H9 (cell line): ENCODE measurements around the gene OR52W1. TPM values are rescaled to one million over a fixed set of nuclear protein-coding genes. Genes with fewer than 3 reads are reported as not detected.

Source experiments
- DNase-seq: peaks from one replicate; pipeline ENCODE4 v3.0.0-alpha.2; 2017
- H2AFZ ChIP-seq: one replicate; pipeline ENCODE4 v1.6.1; 2013; ENCODE audit warnings: mild to moderate bottlenecking, low read length, control low read depth, moderate library complexity
- H2AK5ac ChIP-seq: 2 replicates; pipeline ENCODE4 v1.6.1; 2013; ENCODE audit warnings: low read length, control low read depth, mixed read lengths; ENCODE audit not compliant: insufficient read length
- H2BK120ac ChIP-seq: one replicate; pipeline ENCODE4 v1.6.1; 2013; ENCODE audit warnings: low read depth, mild to moderate bottlenecking, low read length, control low read depth, inconsistent platforms; ENCODE audit not compliant: poor library complexity, severe bottlenecking
- H2BK12ac ChIP-seq: 2 replicates; pipeline ENCODE4 v1.6.1; 2013; ENCODE audit warnings: low read length, control low read depth, mixed read lengths, low read depth; ENCODE audit not compliant: insufficient read length
- H2BK15ac ChIP-seq: 2 replicates; pipeline ENCODE4 v1.6.1; 2013; ENCODE audit warnings: low read depth, low read length, control low read depth
- H2BK20ac ChIP-seq: one replicate; pipeline ENCODE4 v1.6.1; 2013; ENCODE audit warnings: low read depth, mild to moderate bottlenecking, low read length, control low read depth, inconsistent platforms; ENCODE audit not compliant: poor library complexity, severe bottlenecking
- H2BK5ac ChIP-seq: 2 replicates; pipeline ENCODE4 v1.6.1; 2013; ENCODE audit warnings: low read length, control low read depth, mixed read lengths; ENCODE audit not compliant: insufficient read length
- H3K14ac ChIP-seq: 2 replicates; pipeline ENCODE4 v1.6.1; 2013; ENCODE audit warnings: low read length, control low read depth; ENCODE audit not compliant: insufficient read depth
- H3K18ac ChIP-seq: 2 replicates; pipeline ENCODE4 v1.6.1; 2013; ENCODE audit warnings: low read depth, mild to moderate bottlenecking, mixed read lengths, low read length, control low read depth; ENCODE audit not compliant: insufficient read length
- H3K23ac ChIP-seq: 2 replicates; pipeline ENCODE4 v1.6.1; 2013; ENCODE audit warnings: low read length, control low read depth, mixed read lengths, low read depth; ENCODE audit not compliant: insufficient read length
- H3K23me2 ChIP-seq: 2 replicates; pipeline ENCODE4 v1.6.1; 2013; ENCODE audit warnings: low read depth, mild to moderate bottlenecking, mixed read lengths, low read length, control low read depth; ENCODE audit not compliant: insufficient read length, poor library complexity, severe bottlenecking
- H3K27ac ChIP-seq: 2 replicates; pipeline ENCODE4 v1.5.1; 2013; ENCODE audit warnings: low read length, control low read depth, mixed read lengths, low read depth; ENCODE audit not compliant: insufficient read length
- H3K27me3 ChIP-seq: 2 replicates; pipeline ENCODE4 v1.6.1; 2013; ENCODE audit warnings: low read length, control low read depth, inconsistent platforms; ENCODE audit not compliant: insufficient read depth
- H3K4ac ChIP-seq: 2 replicates; pipeline ENCODE4 v1.6.1; 2013; ENCODE audit warnings: low read depth, mild to moderate bottlenecking, control low read depth, inconsistent platforms, low read length, moderate library complexity
- H3K4me1 ChIP-seq: 2 replicates; pipeline ENCODE4 v1.6.1; 2013; ENCODE audit warnings: low read length, control low read depth, inconsistent platforms; ENCODE audit not compliant: insufficient read depth
- H3K4me2 ChIP-seq: 2 replicates; pipeline ENCODE4 v1.6.1; 2013; ENCODE audit warnings: low read length, control low read depth, mixed read lengths; ENCODE audit not compliant: insufficient read length, insufficient read depth
- H3K56ac ChIP-seq: 2 replicates; pipeline ENCODE4 v1.6.1; 2013; ENCODE audit warnings: low read depth, mild to moderate bottlenecking, mixed read lengths, low read length, control low read depth; ENCODE audit not compliant: insufficient read length
- H3K79me1 ChIP-seq: 2 replicates; pipeline ENCODE4 v1.6.1; 2013; ENCODE audit warnings: low read depth, mild to moderate bottlenecking, moderate library complexity, low read length, control low read depth, inconsistent platforms; ENCODE audit not compliant: insufficient read depth, poor library complexity, severe bottlenecking
- H3K79me2 ChIP-seq: 2 replicates; pipeline ENCODE4 v1.6.1; 2013; ENCODE audit warnings: low read length, control low read depth, inconsistent platforms; ENCODE audit not compliant: insufficient read depth
- H3K9ac ChIP-seq: 2 replicates; pipeline ENCODE4 v1.6.1; 2013; ENCODE audit warnings: low read length, control low read depth, mixed read lengths; ENCODE audit not compliant: insufficient read length; ENCODE audit errors: extremely low read depth
- H3K9me3 ChIP-seq: one replicate; pipeline ENCODE4 v1.6.1; 2013; ENCODE audit warnings: low read depth, low read length, inconsistent platforms; ENCODE audit not compliant: control insufficient read depth
- H3T11ph ChIP-seq: one replicate; pipeline ENCODE4 v1.6.1; 2013; ENCODE audit warnings: mild to moderate bottlenecking, low read length, control low read depth, inconsistent platforms
- H4K20me1 ChIP-seq: one replicate; pipeline ENCODE4 v1.6.1; 2013; ENCODE audit not compliant: control insufficient read depth, insufficient read length, insufficient read depth
- H4K5ac ChIP-seq: 2 replicates; pipeline ENCODE4 v1.6.1; 2013; ENCODE audit warnings: low read depth, mild to moderate bottlenecking, mixed read lengths, low read length, control low read depth; ENCODE audit not compliant: insufficient read length
- H4K8ac ChIP-seq: replicated peaks from 2 replicates; pipeline ENCODE4 v1.6.1; 2013; ENCODE audit warnings: low read length, control low read depth, mixed read lengths, low read depth; ENCODE audit not compliant: insufficient read length
- H4K91ac ChIP-seq: 2 replicates; pipeline ENCODE4 v1.6.1; 2013; ENCODE audit warnings: low read depth, mild to moderate bottlenecking, moderate library complexity, mixed read lengths, low read length, control low read depth; ENCODE audit not compliant: insufficient read length
- H3K27ac Mint-ChIP-seq, 3 experiments: 2 replicates in 2 of 3; 3 replicates in 1 of 3; pipeline ENCODE4 v1.8.0; 2020 to 2021; ENCODE audit warnings: mixed read lengths in 3 of 3, mild to moderate bottlenecking in 1 of 3, moderate library complexity in 1 of 3
- H3K27me3 Mint-ChIP-seq: 2 replicates; pipeline ENCODE4 v1.8.0; 2021; ENCODE audit warnings: low read depth, mild to moderate bottlenecking, moderate library complexity, mixed read lengths
- H3K36me3 Mint-ChIP-seq, 3 experiments: 2 replicates in 2 of 3; 3 replicates in 1 of 3; pipeline ENCODE4 v1.8.0; 2020 to 2021; ENCODE audit warnings: low read depth in 3 of 3, mixed read lengths in 3 of 3; ENCODE audit not compliant: insufficient read depth in 1 of 3
- H3K4me1 Mint-ChIP-seq, 2 experiments: 2 replicates each; pipeline ENCODE4 v1.8.0; 2020; ENCODE audit warnings: mixed read lengths in 2 of 2
- H3K4me3 Mint-ChIP-seq, 2 experiments: 2 replicates in 1 of 2; 3 replicates in 1 of 2; pipeline ENCODE4 v1.8.0; 2020 to 2021; ENCODE audit warnings: mild to moderate bottlenecking in 2 of 2, mixed read lengths in 2 of 2, moderate library complexity in 1 of 2
- H3K9me3 Mint-ChIP-seq, 2 experiments: 2 replicates in 1 of 2; 3 replicates in 1 of 2; pipeline ENCODE4 v1.8.0; 2020; ENCODE audit warnings: mild to moderate bottlenecking in 2 of 2, mixed read lengths in 2 of 2, moderate library complexity in 1 of 2
- WGBS: extraction: QIAGEN DNeasy Blood & Tissue Kit; methylation state at CpG from one replicate; pipeline ENCODE4 v1.1.7; 2013; ENCODE audit warnings: missing lambda C conversion rate, low lambda C conversion rate, mixed read lengths; ENCODE audit not compliant: insufficient read length; ENCODE audit errors: extremely low coverage; 5-methylcytosine and 5-hydroxymethylcytosine counted together
- total RNA-seq: library from RNA; stranded (reverse); gene quantifications from 2 replicates; pipeline ENCODE4 v1.2.1, GENCODE V29; 2021
- TF ChIP-seq, protein P1 (sequence below): fragments of 200-600 bp; sonication (generic); conservative IDR thresholded peaks from 3 replicates; pipeline ENCODE4 v1.8.0; 2021; ENCODE audit warnings: antibody characterized with exemption, mild to moderate bottlenecking

Gene OR52W1
- total RNA-seq, 1 experiment from 2014 or later, result not detected

- Histone ChIP-seq H3K4me2 (no peak overlapping the region), H2AFZ (no peak overlapping the region), H4K91ac (no peak overlapping the region), H3K79me2 (no peaks in the 10 kb centered on the region), H3T11ph (no peak overlapping the region), H3K79me1 (no peaks in the 10 kb centered on the region), H2AK5ac (no peak overlapping the region), H2BK120ac (no peak overlapping the region), H3K23ac (no peak overlapping the region), H3K18ac (no peak overlapping the region), H3K27ac (no peak overlapping the region), H3K9ac (no peak overlapping the region), H3K9me3 (no peaks in the 10 kb centered on the region), H2BK15ac (no peak overlapping the region), H2BK20ac (no peak overlapping the region), H3K56ac (no peak overlapping the region), H3K23me2 (no peaks in the 10 kb centered on the region), H4K20me1 (no peaks in the 10 kb centered on the region), H2BK12ac (no peak overlapping the region), H3K4ac (no peak overlapping the region), H2BK5ac (no peak overlapping the region), H3K27me3 (no peaks in the 10 kb centered on the region), H3K4me1 (no peaks in the 10 kb centered on the region; the same call in 1 of the 2 replicates), H4K5ac (no peak overlapping the region), H3K14ac (no peak overlapping the region), H4K8ac (no peak overlapping the region)
- no peaks in the 10 kb centered on the region for H3K9me3 Mint-ChIP-seq
- TF ChIP-seq, protein P1, sequence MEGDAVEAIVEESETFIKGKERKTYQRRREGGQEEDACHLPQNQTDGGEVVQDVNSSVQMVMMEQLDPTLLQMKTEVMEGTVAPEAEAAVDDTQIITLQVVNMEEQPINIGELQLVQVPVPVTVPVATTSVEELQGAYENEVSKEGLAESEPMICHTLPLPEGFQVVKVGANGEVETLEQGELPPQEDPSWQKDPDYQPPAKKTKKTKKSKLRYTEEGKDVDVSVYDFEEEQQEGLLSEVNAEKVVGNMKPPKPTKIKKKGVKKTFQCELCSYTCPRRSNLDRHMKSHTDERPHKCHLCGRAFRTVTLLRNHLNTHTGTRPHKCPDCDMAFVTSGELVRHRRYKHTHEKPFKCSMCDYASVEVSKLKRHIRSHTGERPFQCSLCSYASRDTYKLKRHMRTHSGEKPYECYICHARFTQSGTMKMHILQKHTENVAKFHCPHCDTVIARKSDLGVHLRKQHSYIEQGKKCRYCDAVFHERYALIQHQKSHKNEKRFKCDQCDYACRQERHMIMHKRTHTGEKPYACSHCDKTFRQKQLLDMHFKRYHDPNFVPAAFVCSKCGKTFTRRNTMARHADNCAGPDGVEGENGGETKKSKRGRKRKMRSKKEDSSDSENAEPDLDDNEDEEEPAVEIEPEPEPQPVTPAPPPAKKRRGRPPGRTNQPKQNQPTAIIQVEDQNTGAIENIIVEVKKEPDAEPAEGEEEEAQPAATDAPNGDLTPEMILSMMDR, result no peak
- no peaks in the 10 kb centered on the region for H3K36me3 Mint-ChIP-seq
- no peak for DNase-seq
- no CpG with 5 or more reads among the region's 7 CpGs for WGBS
- H3K27ac Mint-ChIP-seq, result no peak overlapping the region
- peaks cover 17% of the 10 kb centered on the region for H3K27me3 Mint-ChIP-seq
- H3K4me3 Mint-ChIP-seq, result no peak overlapping the region
- H3K4me1 Mint-ChIP-seq, result peaks cover 8 to 13% of the 10 kb centered on the region in 2 experiments
Measured at GRCh38 chr11:6241316-6241715, 42.3 kb downstream of the OR52W1 start.
